Calu3 (cell line): ENCODE data around the gene PSMD14. TPM values are rescaled to one million over a fixed set of nuclear protein-coding genes. Genes with fewer than 3 reads are reported as not detected.

Experiments used
- BruUV-seq: library from RNA; stranded (reverse); fragments of 400-500 nt; replicated peaks from 2 replicates; lab custom pipeline; 2021; lab: Mats Ljungman, UMichigan
- CTCF ChIA-PET: fragments of 300-600 bp; sonication (Branson Sonifier 250); formaldehyde crosslinking; loops from one replicate; lab custom pipeline; 2022; ENCODE audit warnings: antibody characterized with exemption; lab: Charles Lee
- DNase-seq: peaks from one replicate; pipeline ENCODE4 v3.0.0; 2022
- H3K27ac Mint-ChIP-seq: one replicate; pipeline ENCODE4 v1.8.0; 2022; ENCODE audit warnings: mixed read lengths; ENCODE audit not compliant: unreplicated experiment
- H3K27me3 Mint-ChIP-seq: one replicate; pipeline ENCODE4 v1.8.0; 2022; ENCODE audit warnings: mixed read lengths; ENCODE audit not compliant: unreplicated experiment
- H3K36me3 Mint-ChIP-seq: one replicate; pipeline ENCODE4 v1.8.0; 2022; ENCODE audit warnings: mild to moderate bottlenecking, moderate library complexity, mixed read lengths; ENCODE audit not compliant: insufficient read depth, unreplicated experiment
- H3K4me1 Mint-ChIP-seq: one replicate; pipeline ENCODE4 v1.8.0; 2022; ENCODE audit warnings: mild to moderate bottlenecking, low read depth, mixed read lengths; ENCODE audit not compliant: unreplicated experiment
- H3K4me3 Mint-ChIP-seq: one replicate; pipeline ENCODE4 v1.8.0; 2022; ENCODE audit warnings: mild to moderate bottlenecking, low read depth, moderate library complexity, mixed read lengths; ENCODE audit not compliant: unreplicated experiment
- H3K9me3 Mint-ChIP-seq: one replicate; pipeline ENCODE4 v1.8.0; 2022; ENCODE audit warnings: low read depth, mixed read lengths; ENCODE audit not compliant: unreplicated experiment
- intact Hi-C: fragments of 100-400 bp; cut with micrococcal nuclease; formaldehyde crosslinking; loops from one replicate; pipeline ENCODE4 v1.10.0; 2022; ENCODE audit not compliant: unreplicated experiment
- total RNA-seq: library from RNA; stranded (reverse); gene quantifications from 2 replicates; pipeline ENCODE4 v1.2.3, GENCODE V29; 2022
- TF ChIP-seq, protein P1 (sequence below): fragments of 200-600 bp; IDR thresholded peaks from one replicate; pipeline ENCODE4 v1.8.0; 2022; ENCODE audit warnings: antibody characterized with exemption; ENCODE audit not compliant: unreplicated experiment

The PSMD14 gene
- total RNA-seq, 1 experiment from 2014 or later, result 97.4 TPM

- intact Hi-C loops, result no loop called here
- no peak overlapping the region for H3K4me3 Mint-ChIP-seq
- H3K9me3 Mint-ChIP-seq, result no peaks in the 10 kb centered on the region
- H3K36me3 Mint-ChIP-seq, result no peaks in the 10 kb centered on the region
- H3K27me3 Mint-ChIP-seq, result no peaks in the 10 kb centered on the region
- TF ChIP-seq, protein P1, sequence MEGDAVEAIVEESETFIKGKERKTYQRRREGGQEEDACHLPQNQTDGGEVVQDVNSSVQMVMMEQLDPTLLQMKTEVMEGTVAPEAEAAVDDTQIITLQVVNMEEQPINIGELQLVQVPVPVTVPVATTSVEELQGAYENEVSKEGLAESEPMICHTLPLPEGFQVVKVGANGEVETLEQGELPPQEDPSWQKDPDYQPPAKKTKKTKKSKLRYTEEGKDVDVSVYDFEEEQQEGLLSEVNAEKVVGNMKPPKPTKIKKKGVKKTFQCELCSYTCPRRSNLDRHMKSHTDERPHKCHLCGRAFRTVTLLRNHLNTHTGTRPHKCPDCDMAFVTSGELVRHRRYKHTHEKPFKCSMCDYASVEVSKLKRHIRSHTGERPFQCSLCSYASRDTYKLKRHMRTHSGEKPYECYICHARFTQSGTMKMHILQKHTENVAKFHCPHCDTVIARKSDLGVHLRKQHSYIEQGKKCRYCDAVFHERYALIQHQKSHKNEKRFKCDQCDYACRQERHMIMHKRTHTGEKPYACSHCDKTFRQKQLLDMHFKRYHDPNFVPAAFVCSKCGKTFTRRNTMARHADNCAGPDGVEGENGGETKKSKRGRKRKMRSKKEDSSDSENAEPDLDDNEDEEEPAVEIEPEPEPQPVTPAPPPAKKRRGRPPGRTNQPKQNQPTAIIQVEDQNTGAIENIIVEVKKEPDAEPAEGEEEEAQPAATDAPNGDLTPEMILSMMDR, result no peak
- no peaks in the 10 kb centered on the region for H3K4me1 Mint-ChIP-seq
- no peak for DNase-seq
- no peak overlapping the region for H3K27ac Mint-ChIP-seq
- no TSS peak for BruUV-seq
- CTCF ChIA-PET, result no interaction called here
Measured at GRCh38 chr2:161391737-161392506, 83.7 kb downstream of the PSMD14 start.

- Mint-ChIP-seq H3K4me3 (no peak overlapping the region), H3K4me1 (no peaks in the 10 kb centered on the region), H3K36me3 (peaks cover 5% of the 10 kb centered on the region), H3K9me3 (no peaks in the 10 kb centered on the region), H3K27me3 (no peaks in the 10 kb centered on the region), H3K27ac (no peak overlapping the region)
- CTCF ChIA-PET, result no interaction called here
- DNase-seq, result no peak
- intact Hi-C loops, result no loop called here
- TF ChIP-seq, protein P1, result no peak
- BruUV-seq, result no TSS peak
Measured at GRCh38 chr2:161400076-161400475, 91.9 kb downstream of the PSMD14 start.

DNA sequence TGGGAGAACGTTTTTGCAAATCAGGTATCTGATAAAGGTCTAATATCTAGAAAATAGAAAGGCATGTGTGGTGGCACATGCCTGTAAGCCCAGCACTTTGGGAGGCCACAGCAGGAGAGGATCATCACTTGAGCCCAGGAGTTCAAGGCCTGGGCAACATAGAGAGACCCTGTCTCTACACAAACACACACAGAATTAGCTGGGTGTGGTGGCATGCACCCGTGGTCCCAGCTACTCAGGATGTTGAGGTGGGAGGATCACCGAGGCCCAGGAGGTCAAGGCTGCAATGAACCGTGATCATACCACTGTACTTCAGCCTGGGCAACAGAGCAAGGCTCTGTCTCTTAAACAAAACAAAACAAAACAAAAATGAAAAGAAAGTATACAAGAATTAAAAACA is 94.1 kb downstream of the PSMD14 start:
- H3K4me3 Mint-ChIP-seq, result no peak overlapping the region
- no TSS peak for BruUV-seq
- no peaks in the 10 kb centered on the region for H3K27me3 Mint-ChIP-seq
- TF ChIP-seq, protein P1, result no peak
- H3K9me3 Mint-ChIP-seq, result no peaks in the 10 kb centered on the region
- DNase-seq, result no peak
- peaks cover 5% of the 10 kb centered on the region for H3K36me3 Mint-ChIP-seq
- CTCF ChIA-PET, result no interaction called here
- no peak overlapping the region for H3K27ac Mint-ChIP-seq
- intact Hi-C loops, result no loop called here
- H3K4me1 Mint-ChIP-seq, result no peaks in the 10 kb centered on the region

DNA sequence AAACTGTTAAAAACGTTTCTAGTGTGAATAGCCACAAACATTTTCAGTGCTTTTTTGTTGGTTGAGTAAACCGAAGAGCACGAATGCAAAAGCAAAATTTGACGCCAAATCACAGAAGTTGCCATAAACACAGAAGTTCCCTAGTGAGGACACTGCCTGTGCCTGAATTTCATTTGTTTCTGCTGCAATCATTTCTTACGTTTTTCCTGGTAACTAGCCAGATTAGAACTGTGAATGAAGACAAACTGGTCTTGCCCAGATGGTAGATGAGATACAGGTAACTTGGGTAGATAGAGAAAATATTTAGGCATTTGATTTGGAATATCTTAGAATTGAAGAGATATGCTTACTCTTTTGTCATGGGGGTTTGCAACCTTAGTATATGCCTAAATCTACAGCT is 98.1 kb downstream of the PSMD14 start:
- TF ChIP-seq, protein P1, result no peak
- Mint-ChIP-seq H3K4me1 (no peaks in the 10 kb centered on the region), H3K36me3 (peaks cover 10% of the 10 kb centered on the region), H3K9me3 (no peaks in the 10 kb centered on the region), H3K27me3 (no peaks in the 10 kb centered on the region), H3K27ac (no peak overlapping the region), H3K4me3 (no peak overlapping the region)
- no TSS peak for BruUV-seq
- CTCF ChIA-PET, result interaction anchor here (1.1 kb wide), 1 partner anchor 10 kb away, joined by 3 read pairs; the partner anchor contains the start of gene TBR1
- intact Hi-C loops, result no loop called here
- no peak for DNase-seq
